GM21360 (cell line): ENCODE data around the gene ARHGEF4.
"Not testable (repeated sequence)": the region's sequence is repeated elsewhere in the genome, so short reads cannot be mapped to it uniquely, and the experiment has no call there.

Source experiments
- ATAC-seq: cut with Tn5 transposase; IDR thresholded peaks from one replicate; pipeline ENCODE4 v1.9.1; 2021; ENCODE audit warnings: mild to moderate bottlenecking, moderate library complexity; ENCODE audit not compliant: unreplicated experiment

ARHGEF4 gene

DNA sequence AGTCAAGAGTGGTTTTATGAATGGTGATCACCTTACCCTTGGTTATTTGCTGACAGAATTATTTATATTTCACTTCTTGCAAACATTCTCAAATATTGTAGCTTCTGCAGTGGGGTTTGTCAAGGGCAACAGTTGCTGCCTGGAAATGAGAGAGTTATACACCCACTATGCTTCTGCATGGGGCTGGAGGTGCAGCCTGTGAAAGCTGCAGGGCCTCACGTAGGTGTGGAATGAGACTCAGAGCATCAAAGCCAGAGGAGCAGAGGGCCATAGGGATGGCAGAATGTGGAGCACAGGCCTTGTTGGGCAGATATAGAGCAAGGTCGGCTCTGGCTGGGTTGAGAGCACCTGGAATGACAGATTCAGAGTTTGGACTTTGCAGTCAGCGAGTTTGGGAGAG lies 128.2 kb downstream of the ARHGEF4 start:
- ATAC-seq = no peak

DNA sequence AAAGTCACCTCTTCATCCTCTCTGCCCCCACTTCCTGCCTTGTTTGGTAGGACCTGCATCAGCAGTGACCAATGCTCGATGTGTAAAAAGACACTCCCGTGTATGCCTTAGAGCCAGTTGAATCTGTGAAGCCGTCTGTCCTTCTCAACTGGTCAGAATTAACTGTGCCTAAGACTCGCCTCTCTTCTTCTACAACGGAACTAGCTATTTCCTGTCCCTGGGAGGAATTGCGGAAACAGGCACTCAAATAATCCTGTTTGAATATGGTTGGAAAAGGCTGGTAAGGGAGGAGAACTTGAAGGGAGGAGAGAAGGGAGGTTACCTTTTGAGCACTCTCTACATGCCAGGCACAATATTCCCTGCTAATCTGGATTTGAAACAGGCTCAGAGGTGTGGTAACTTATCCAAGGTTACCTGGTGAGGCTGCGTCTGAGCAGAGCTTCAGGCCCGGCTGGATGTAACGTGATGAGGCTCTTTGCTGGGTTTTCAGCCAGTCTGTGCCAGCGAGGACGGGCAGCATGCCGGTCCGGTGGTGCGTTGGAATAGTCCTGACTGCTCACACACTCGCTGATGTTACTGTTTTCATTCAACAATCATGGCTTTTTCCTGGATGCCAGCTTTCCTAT lies 129.5 kb downstream of the ARHGEF4 start:
- ATAC-seq = no peak

DNA sequence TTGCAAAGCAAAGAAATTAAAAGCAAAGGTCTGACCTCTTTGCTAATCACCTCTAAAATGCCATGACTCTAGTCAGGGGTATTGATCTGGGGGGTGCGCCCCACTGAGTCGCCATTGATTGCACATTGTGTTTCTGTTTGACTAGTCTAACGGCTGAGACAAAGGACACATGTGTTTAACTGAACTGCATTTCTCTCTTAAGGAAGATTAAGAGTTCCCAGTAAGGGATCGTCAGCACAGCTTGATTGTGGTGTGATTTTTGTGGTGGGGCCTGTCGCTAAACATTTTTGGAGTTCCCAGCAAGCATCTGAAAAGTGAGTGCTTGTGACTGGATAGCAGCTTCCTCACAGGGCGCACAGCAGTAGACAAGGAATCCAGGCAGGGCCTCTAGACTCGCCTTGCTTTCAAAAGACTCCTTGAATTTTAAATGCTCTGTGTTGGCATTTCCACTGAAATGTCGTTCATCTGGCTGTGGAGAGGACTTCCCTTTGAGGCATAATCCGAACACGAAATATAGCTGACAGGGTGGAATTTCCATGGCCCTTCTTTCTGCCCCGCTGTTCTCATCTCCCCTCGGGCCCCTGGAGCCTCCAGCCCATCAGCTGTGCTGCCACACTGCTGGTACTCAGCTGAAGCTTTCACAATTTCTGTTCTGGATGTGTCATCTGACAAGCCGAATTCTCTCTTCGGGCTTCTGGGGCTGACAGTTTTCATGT lies 130.2 kb downstream of the ARHGEF4 start:
- no peak for ATAC-seq

GRCh38 chr2:130972410-130972809 lies 135.7 kb downstream of the ARHGEF4 start:
- ATAC-seq = no peak

DNA sequence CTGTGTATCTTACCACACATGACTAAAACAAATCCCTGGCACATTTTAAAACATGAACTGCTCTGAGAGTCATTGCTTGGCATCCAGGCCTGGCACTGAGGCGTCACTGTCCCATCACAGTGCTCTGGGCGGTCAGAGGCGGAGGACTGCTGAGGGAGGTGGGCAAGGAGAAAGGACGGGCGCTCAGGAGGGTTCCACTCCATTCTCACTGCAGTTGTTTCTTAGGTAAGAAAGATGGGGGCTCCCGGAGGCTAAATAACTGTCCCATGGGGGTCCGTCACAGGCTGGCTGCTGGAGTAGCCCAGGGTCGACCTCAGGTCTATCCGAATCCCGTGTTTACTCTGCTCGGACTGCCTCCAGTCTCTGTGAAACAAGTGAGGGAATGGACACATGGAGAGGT lies 139.0 kb downstream of the ARHGEF4 start:
- ATAC-seq = no peak

DNA sequence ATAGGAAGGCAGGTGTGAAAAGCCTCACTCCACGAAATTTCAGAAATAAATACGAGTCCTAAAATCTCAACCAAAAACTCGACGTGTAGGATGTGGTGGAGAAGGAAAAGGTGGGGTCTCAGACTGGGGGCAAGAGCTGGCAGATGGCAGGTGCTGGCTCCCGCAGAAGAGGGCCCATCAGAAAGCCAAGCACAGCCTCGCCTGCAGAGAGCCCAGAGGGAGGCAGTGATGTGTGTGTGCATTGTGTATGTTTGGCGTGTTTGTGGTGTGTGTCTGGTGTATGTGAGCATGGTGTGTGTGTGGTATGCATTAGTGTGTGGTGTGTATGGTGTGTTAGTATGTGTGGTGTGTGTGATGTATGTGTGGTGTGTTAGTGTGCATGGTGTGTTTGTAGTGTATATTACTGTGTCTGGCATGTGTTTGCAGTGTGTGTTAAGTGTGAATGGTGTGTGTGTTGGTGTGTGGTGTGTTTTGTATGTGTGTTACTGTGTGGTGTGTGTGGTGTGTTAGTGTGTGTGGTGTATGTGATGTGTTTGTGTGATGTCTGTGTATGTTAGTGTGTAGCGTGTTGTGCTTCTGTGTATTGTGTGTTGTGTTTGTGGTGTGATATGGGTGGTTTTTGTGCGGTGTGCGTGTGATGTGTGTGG lies 140.0 kb downstream of the ARHGEF4 start:
- no peak for ATAC-seq

DNA sequence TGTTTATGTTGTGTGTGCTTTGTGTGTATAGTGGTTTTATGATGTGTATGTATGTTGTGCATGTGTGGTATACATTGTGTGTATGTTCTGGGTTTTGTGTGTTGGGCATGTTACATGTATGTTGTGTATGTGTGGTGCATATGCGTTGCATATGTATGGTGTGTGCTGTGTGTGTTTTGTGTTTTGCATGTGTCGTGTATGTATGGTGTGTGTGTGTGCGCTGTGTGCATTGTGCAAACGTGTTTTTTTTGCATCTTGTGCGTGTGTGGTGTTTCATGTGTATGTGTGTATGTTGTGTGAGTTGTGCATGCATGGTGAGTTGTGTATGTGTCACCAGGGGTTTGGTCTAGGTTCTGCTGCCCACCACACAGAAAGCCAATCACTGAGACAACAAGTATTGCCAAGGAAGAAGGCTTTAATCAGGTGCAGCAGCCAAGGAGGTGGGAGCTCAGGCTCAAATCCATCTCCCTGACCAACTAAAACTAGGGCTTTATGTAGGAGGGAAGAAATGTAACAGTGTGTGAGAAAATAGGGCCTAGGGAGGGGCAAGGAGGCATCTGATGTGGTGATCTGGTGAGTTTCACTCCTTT lies 140.8 kb downstream of the ARHGEF4 start:
- ATAC-seq = no peak

DNA sequence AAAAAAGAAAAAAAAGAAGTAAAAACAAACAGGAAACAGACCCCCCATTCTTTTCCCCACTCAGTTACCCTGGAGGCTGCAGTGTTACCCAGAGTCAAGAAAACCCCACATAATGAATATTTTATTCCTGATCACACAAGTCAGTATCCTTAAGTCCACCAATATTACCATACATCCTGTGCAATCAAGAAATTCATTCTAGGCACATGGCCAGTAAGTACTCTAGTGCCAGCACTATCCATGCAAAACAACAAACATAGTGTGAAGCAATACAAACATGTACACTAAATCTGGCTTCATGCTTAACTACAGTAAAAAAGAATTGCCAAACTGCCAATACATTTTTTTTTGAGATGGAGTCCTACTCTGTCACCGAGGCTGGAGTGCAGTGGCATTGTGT lies 145.0 kb downstream of the ARHGEF4 start:
- ATAC-seq = no peak

DNA sequence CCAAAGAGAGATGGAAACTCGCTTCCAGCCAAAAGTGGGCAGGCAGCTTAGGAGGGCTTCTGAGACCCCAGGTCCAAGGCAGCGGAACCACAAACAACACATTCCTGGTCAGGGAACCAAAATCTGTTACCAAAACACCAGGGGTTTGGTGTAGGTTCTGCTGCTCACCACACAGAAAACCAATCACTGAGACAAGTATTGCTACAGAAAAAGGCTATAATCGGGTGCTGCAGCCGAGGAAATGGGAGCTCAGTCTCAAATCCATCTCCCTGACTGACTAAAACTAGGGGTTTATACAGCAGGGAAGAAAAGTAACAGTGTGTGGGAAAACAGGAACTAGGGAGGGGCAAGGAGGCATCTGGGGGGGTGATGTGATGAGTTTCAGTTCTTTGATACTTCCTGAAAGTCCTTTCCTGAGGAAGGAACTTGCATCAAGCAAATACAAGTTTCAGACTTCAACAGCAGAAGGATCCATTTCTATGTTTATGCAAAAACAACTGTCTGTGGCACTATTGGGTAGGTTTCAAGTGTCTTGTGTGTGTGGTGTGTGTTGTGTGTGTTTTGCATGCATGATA lies 148.6 kb downstream of the ARHGEF4 start:
- ATAC-seq = no peak

DNA sequence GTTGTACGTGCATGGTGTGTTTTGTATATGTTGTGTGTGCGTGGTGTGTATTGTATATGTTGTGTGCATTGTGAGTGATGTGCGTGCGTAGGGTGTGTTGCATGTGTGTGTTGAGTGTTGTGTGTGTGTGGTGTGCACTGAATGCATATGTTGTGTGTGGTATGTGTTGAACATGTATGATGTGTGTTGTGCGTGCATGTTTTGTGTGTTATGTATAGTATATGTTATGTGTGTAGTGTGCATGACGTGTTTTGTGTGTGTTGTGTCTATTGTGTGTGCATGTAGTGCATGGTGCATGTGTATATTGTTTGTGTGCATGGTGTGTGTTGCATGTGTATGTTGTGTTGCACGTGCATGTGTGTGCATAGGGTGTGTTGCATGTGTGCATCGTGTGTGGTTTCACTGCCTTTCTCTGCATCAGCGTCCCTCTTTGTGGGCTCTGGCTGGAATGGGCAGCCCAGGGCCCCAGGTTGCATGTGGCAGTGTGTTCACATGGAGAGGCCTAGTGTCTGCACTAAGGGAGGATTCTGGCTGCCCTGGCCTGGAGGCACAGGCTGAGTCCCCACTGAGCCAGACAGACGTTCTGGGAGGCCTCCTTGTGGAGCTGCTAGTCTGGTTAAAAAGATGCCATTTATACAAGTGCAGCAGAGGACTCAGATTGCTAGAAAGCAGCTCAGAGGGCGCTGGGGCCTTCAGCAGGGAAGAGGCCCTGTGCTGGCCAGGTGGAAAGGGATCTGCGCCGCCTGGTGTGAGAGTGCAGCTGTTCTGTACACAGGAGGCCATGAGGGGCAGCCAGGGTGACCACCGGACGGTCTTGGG lies 149.3 kb downstream of the ARHGEF4 start:
- ATAC-seq = no peak

DNA sequence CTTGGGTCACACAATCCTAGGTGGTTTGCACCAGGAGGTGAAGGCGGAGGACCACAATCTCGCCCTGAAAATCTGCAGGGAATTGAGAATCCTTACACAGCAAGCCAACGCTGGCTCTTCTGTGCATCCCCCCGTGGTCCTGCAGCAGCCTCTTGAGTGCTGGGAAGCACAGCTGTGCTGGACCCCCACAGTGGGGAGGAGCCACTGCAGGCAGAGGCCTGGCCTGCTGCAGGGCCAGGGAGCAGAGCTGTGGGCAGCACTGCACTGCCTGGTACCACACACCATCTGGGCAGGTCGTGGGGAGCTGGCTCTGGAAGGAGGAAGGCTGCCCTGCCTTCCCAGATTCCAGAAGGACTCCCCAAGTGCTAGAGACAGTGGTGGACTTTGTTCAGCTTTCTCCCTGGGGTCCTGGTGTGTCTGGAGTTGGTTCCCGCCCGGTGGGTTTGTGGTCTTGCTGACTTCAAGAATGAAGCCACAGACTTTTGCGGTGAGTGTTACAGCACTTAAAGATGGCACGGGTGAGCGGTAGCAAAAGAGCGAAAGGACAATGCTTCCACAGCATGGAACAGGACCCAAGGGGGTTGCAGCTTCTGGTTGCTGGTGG lies 150.3 kb downstream of the ARHGEF4 start:
- no peak for ATAC-seq

DNA sequence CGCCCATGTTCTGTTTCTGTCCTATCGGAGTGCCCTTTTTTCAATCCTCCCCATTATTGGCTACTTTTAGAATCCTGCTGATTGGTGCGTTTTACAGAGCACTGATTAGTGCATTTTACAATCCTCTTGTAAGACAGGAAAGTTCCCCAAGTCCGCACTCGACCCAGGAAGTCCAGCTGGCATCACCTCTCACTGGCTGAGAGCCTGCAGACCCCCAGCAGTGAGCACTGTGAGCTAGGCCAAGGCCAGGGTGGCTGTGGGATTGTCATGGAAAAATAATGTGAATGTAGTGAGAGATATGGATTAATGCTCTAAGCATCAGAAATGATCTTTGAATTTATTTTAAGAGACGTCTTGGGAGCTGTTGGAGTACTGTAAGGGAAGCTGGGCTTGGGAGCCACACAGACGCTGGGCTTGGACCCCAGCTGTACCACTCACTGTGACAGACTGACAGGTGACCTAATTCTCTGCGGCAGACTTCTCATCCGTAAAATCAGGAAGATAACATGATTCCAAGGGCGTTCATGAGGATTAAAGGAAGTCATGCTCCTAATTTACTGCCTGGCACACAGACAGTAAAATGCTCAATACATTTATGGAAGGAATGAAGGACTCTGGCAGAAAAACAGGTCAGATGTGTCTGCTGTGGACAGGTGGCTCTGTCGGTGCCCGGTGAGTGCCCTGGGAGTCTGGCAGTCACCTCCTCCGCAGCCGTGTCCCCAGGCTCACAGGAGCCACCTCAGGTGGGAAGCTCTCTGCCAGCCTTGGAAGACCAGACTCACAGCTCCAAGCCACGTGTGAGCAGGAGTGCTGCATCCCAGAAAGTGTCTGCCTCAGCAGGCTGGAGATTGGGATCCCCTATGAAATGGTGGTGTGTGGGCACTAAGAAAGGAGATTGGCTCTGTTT lies 151.1 kb downstream of the ARHGEF4 start:
- ATAC-seq = no peak

DNA sequence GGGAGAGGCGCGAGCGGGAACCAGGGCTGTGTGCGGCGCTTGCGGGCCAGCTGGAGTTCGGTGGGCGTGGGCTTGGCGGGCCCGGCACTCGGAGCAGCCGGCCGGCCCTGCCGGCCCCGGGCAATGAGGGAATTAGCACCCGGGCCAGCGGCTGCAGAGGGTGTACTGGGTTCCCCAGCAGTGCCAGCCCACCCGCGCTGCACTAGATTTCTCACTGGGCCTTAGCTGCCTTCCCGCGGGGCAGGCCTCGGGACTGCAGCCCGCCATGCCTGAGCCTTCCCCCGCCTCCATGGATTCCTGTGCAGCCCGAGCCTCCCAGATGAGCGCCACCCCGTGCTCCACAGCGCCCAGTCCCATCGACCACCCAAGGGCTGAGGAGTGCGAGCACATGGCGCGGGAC lies 154.7 kb downstream of the ARHGEF4 start:
- ATAC-seq = not testable (repeated sequence)

- ATAC-seq = not testable (repeated sequence)
Measured at GRCh38 chr2:130992003-130992402, 155.3 kb downstream of the ARHGEF4 start.

DNA sequence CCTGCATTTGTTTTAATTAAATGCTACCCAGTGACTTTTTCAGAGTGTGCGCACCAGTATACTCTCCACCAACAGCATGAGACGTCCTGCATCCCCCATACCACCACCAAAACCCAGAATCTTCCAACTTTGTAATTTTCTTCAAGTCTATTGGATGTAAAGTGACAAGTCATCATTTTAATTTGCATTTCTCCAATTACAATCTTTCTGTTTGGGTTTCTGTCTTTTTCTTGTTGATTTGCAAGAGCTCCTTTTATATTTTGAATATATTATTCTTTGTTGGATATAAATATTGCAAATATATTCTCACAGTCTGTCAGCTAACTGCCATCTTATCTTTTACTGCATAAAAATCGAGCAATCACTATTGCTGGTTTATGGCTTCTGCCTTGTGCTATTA lies 160.0 kb downstream of the ARHGEF4 start:
- no peak for ATAC-seq

DNA sequence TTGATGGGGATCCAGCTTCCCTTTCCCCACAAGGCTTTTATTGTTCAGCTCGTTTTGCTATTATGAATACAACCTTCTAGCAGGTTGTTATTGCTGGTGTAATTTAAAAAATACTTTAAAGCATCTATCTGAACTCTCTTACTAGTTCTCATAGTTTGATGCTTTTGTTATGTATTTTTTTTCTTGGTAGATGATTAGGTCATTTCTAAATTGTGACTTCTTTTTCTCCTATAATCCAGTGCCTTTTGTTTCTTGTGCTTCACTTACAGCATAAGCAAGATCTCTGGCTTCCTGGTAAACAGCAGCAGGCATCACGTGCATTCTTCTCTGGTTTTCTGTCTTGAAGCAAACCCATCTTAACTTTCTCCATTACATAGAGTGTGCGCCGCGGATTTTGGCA lies 160.5 kb downstream of the ARHGEF4 start:
- ATAC-seq = no peak

DNA sequence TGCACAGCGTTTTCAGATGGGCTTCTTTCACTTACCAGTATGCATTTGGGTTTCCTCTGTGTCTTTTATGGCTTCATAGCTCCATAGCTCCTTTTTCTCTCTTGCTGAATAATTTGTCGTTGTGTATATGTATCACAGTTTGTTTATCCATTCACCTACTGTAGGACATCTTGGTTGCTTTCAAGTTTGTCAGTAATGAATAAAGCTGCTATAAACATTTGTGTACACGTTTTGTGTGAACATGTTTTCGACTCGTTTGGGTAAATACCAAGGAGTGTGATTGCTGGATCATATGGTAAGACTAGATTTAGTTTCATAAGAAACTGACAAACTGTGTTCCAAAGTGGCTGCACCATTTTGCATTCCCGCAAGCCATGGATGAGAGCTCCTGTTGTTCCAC lies 161.8 kb downstream of the ARHGEF4 start:
- ATAC-seq = no peak

DNA sequence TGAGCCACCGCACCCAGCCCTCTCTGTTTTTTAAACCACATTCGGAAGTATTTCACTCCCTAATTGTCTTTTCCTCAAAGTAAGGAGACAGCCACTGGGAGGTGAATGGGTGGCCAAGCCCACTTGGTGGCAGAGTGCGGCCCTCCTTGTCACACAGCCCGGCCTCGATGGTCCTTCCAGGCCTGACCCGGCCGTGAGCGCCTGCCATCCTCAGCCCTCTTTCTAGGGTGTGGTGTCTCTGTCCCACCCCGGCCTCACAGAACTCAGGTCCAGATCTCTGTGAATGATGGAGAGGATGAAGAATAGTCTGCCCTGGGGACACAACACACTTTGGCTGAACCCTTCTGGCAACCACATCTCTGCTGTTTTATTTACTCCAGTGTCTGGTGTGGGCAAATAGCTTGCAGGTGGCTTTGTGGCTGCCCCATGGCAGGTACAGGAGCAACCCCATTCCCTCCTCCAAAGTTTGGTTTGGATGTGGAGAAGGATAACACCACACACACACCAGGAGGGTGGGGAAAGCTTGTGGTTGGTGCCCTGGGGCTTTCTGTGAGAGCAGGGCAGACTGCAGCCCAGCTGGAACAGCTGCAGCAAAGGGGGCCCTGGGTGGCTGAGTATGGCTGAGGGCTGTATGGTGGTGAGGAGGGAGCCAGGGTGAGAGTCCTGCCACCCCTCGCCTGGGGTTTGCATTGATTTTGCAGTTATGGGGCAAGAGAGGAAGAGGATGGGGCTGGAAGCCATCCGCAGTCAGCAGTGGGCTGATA lies 167.9 kb downstream of the ARHGEF4 start:
- ATAC-seq = no peak
